Measurements from ENCODE around the gene MGME1. TPM values are rescaled to one million over a fixed set of nuclear protein-coding genes. Genes with fewer than 3 reads are reported as not detected.

Gene MGME1
- total RNA-seq, 2 donors from 2014 or later, result 7.4 to 8.8 TPM

DNA sequence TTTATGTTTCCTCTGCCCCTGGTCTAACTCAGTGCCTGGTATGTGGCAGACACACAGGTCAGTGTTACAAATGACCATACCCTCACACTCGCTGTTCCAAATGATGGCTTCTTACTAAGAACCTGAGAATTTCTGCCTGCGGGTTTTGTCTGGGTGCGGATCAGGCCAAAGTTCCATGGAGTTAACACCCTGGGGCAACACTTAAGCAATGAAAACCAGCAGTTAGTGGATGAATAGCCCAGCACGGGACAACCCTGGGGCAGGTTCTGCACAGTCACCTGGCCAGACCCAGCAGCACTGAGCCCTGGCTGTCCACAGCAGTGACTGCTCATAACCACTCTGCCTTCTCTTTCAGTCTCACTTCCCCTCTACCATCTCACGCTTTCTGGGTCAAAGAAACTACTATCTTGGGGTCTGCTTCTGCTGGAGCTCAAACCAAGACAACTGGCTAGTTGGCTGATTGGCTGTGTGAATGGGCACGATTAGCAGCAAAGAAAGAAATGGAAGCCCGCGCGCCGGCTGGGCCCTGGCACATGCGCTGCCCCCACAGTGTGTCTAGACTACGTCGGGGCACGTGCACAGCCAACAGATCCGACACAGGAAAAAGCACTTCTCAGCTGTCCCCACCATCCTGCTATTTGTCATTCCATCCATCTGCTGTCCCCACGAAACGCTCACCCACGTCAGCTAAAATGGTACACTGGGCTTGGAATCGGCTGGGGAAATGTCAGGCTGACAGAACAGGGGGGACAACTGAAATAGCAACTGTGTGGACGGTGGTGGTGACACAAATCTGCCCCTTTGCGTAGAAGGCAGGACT lies 36.6 kb downstream of the MGME1 start:
- Histone ChIP-seq H3K9me3 (no peaks in the 10 kb centered on the region), H3K36me3 (no peaks in the 10 kb centered on the region), H3K4me1 (ENCODE audit: control insufficient read depth in 1 of 2, low read depth in 2 of 2) (peaks cover 0 to 15% of the 10 kb centered on the region in 2 donors), H3K27ac (no peak overlapping the region), H3K27me3 (replicated peaks; ENCODE audit: insufficient read depth) (no peaks in the 10 kb centered on the region), H3K4me3 (no peak overlapping the region)
- no peak for DNase-seq (ENCODE audit: low spot score)
- TF ChIP-seq CTCF (IDR thresholded peaks at IDR 0.05), result no peak
- ATAC-seq (ENCODE audit: insufficient number of reproducible peaks, low FRiP score, low read depth), result no peak

DNA sequence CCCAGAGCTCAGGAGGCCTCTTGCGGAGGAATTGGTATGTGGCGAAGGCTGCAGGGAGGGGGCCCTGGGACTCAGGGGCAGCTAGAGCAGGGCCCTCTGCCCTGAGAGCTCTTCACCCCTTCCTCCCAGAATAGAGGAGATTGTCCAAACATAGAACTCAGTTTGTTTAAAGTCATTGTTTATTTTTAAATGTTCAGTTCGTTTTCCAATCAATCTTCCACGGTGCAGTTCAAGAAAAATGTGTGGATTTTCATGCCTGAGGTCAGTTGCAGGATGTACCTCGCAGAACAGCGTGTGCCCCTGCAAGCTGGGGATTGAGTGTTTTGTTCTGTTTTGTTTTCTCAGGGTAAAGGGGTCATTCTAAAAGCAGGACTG lies 37.2 kb downstream of the MGME1 start:
- TF ChIP-seq CTCF (IDR thresholded peaks at IDR 0.05), result no peak
- no peaks in the 10 kb centered on the region for H3K36me3 ChIP-seq
- H3K27me3 ChIP-seq (replicated peaks; ENCODE audit: insufficient read depth), result no peaks in the 10 kb centered on the region
- no peak for DNase-seq (ENCODE audit: low spot score)
- H3K27ac ChIP-seq, result no peak overlapping the region
- peaks cover 0 to 15% of the 10 kb centered on the region in 2 donors for H3K4me1 ChIP-seq (ENCODE audit: control insufficient read depth in 1 of 2, low read depth in 2 of 2)
- no peak overlapping the region for H3K4me3 ChIP-seq
- no peaks in the 10 kb centered on the region for H3K9me3 ChIP-seq
- no peak for ATAC-seq (ENCODE audit: insufficient number of reproducible peaks, low FRiP score, low read depth)

GRCh38 chr20:18006684-18007083 lies 37.9 kb downstream of the MGME1 start:
- H3K27ac ChIP-seq, result no peak overlapping the region
- TF ChIP-seq CTCF (IDR thresholded peaks at IDR 0.05), result no peak
- H3K4me3 ChIP-seq, result no peak overlapping the region
- ATAC-seq (ENCODE audit: insufficient number of reproducible peaks, low FRiP score, low read depth) (no peak), DNase-seq (ENCODE audit: low spot score) (no peak)
- no peaks in the 10 kb centered on the region for H3K27me3 ChIP-seq (replicated peaks; ENCODE audit: insufficient read depth)
- peaks cover 0 to 8% of the 10 kb centered on the region in 2 donors for H3K4me1 ChIP-seq (ENCODE audit: control insufficient read depth in 1 of 2, low read depth in 2 of 2)
- H3K36me3 ChIP-seq, result no peaks in the 10 kb centered on the region
- H3K9me3 ChIP-seq, result no peaks in the 10 kb centered on the region

DNA sequence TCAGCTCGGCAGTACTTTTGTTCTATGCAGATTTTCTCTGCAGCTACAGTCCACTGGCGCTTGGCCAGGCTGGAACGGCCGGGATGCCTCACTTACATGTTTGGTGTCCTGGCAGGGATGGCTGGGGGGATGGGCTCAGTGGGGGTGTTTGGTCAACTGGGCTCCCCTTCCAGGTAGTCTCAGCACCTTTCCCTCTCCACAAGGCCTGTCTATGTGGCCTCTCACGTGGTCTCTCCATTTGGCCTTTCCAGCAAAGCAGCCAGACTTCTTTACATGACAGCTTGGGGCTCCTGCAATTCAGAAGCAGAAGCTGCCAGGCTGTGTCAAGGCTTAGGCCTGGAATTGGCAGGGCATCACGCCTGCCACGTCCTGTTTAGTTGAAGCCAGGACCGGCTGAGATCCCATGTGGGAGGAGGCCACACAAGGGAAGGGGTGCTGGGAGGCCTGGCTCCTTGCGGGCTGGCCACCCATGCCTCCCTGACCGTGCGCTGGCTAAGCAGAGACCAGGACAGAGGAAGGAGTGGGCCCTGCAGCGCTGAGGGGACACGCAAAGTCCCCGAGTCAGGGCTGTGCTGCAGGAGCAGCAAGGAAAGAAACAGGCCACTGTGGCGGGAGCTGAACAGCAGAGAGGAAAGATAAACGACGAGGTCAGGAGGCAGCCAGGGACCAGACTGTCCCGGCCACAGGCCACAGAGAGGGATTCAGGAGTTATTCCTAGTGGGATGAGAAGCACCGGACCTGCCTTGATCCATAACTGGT lies 38.9 kb downstream of the MGME1 start:
- DNase-seq (ENCODE audit: low spot score), result no peak
- Histone ChIP-seq H3K4me1 (ENCODE audit: control insufficient read depth in 1 of 2, low read depth in 2 of 2) (peaks cover 0 to 7% of the 10 kb centered on the region in 2 donors), H3K4me3 (no peak overlapping the region), H3K27me3 (replicated peaks; ENCODE audit: insufficient read depth) (no peaks in the 10 kb centered on the region), H3K9me3 (no peaks in the 10 kb centered on the region), H3K36me3 (no peaks in the 10 kb centered on the region), H3K27ac (no peak overlapping the region)
- no peak for ATAC-seq (ENCODE audit: insufficient number of reproducible peaks, low FRiP score, low read depth)
- no peak for TF ChIP-seq CTCF (IDR thresholded peaks at IDR 0.05)

GRCh38 chr20:18009116-18009515 lies 40.3 kb downstream of the MGME1 start:
- no peak overlapping the region for H3K4me3 ChIP-seq
- no peak for TF ChIP-seq CTCF (IDR thresholded peaks at IDR 0.05)
- H3K27me3 ChIP-seq (replicated peaks; ENCODE audit: insufficient read depth), result no peaks in the 10 kb centered on the region
- H3K4me1 ChIP-seq (ENCODE audit: control insufficient read depth in 1 of 2, low read depth in 2 of 2), result peaks cover 0 to 7% of the 10 kb centered on the region in 2 donors
- H3K9me3 ChIP-seq, result no peaks in the 10 kb centered on the region
- DNase-seq (ENCODE audit: low spot score) (no peak), ATAC-seq (ENCODE audit: insufficient number of reproducible peaks, low FRiP score, low read depth) (no peak)
- no peak overlapping the region for H3K27ac ChIP-seq
- no peaks in the 10 kb centered on the region for H3K36me3 ChIP-seq
